GM19099 (cell line): ENCODE measurements around the gene ODF2.

Experiments
- POLR2A ChIP-seq: IDR thresholded peaks from 3 replicates; pipeline ENCODE4 v1.6.1; 2011; ENCODE audit warnings: low read depth; ENCODE audit not compliant: insufficient read length; ENCODE audit errors: extremely low read depth

ODF2 gene

DNA sequence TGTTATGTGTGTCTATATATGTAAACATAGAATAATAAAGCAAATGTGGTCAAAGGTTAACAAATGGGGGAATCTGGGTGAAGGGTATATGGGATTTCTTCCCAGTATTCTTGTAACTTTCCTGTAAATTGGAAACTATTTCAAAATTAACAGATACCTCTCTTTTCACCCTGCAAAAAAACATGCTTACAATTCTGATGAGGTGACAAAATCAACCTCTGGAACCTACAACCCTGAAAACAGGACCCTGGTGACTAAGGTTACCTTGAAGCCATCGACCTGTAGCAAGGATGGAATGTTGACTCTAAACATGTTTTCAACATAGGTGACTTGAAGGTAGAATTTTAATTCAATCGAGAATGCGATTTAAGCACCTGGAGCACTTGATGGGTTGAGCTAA, 90.7 kb downstream of the ODF2 start:
- TF ChIP-seq POLR2A = no peak

DNA sequence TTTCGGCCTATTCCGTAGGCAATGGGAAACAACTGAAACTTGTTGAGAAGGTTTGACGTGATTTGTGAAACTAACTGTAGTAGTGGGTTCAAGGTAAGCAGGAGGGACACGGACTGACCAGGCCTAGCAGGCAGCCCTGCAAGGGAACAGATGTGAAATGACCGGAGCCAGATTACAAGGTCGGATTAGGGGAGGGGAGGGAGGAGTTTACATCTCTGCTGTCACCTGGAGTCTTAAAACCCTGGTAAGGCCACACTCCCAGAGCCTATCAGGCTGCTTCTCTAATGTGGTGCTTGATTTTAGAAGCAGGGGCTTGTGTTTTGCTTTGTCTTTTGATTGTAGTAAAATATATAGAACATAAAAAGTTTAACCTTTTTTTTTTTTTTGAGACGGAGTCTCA, 93.1 kb downstream of the ODF2 start:
- no peak for TF ChIP-seq POLR2A

DNA sequence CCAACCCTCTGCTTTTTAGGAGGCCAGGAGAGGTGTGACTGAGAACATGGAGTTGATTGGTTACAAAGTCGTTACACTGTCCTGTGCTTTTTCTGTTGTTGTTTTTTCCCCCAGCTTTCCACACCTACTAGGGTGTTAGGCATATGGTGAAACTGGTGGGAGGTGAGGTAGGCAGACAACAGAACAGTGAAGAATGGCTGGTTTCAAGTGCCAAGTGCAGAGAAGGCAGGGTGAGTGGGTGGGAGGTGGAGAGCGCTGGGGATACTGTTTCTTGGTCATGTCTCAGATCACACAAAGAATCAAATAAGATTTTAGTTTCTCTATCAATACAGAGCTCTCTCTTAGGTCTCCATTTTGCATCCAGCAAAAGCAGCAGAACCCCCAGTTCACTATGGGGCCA, 94.4 kb downstream of the ODF2 start:
- no peak for TF ChIP-seq POLR2A
